CD14-positive monocyte (primary cell): ENCODE results near the gene RPL29. TPM values are rescaled to one million over a fixed set of nuclear protein-coding genes. Genes with fewer than 3 reads are reported as not detected.

Source experiments
- DNase-seq, 3 donors: peaks; one replicate each; pipeline ENCODE4 v3.0.0-alpha.2; 2011 to 2022
- H2AFZ ChIP-seq: 2 replicates; pipeline ENCODE4 v1.6.0; 2012; ENCODE audit warnings: mild to moderate bottlenecking, low read depth, low read length, inconsistent platforms; ENCODE audit not compliant: insufficient read depth, poor library complexity, severe bottlenecking
- H3K27ac ChIP-seq, 2 donors: 1 replicate in 1 of 2; 2 replicates in 1 of 2; pipeline ENCODE4 v1.5.1; 2012 to 2013; ENCODE audit warnings: low read length in 2 of 2, control low read depth in 1 of 2, inconsistent platforms in 1 of 2, low read depth in 1 of 2, mild to moderate bottlenecking in 1 of 2
- H3K27me3 ChIP-seq, 2 donors: one replicate each; pipeline versions ENCODE4 v1.6.0 to v1.6.1; 2011 to 2013; ENCODE audit warnings: low read length in 2 of 2; ENCODE audit not compliant: control insufficient read depth in 2 of 2, insufficient read depth in 2 of 2
- H3K36me3 ChIP-seq, 2 donors: replicated peaks in 1 of 2; 1 replicate in 1 of 2; 2 replicates in 1 of 2; pipeline versions ENCODE4 v1.5.1 to v1.6.1; 2012 to 2013; ENCODE audit warnings: low read length in 2 of 2, control low read depth in 1 of 2, inconsistent platforms in 1 of 2, mild to moderate bottlenecking in 1 of 2; ENCODE audit not compliant: insufficient read depth in 2 of 2, control insufficient read depth in 1 of 2
- H3K4me1 ChIP-seq, 2 donors: 1 replicate in 1 of 2; 2 replicates in 1 of 2; pipeline versions ENCODE4 v1.5.1 to v1.6.1; 2012 to 2013; ENCODE audit warnings: low read length in 2 of 2, control low read depth in 1 of 2, inconsistent platforms in 1 of 2, mild to moderate bottlenecking in 1 of 2, moderate library complexity in 1 of 2; ENCODE audit not compliant: insufficient read depth in 2 of 2, control insufficient read depth in 1 of 2
- H3K4me2 ChIP-seq: replicated peaks from 2 replicates; pipeline ENCODE3; 2012; ENCODE audit warnings: low read length, moderate library complexity, mild to moderate bottlenecking; ENCODE audit not compliant: poor library complexity, severe bottlenecking; ENCODE audit errors: extremely low read depth
- H3K4me3 ChIP-seq, 3 experiments: fragments of 200-600 bp in 1 of 3; sonication (generic) in 1 of 3; replicated peaks in 1 of 3; 1 replicate in 2 of 3; 2 replicates in 1 of 3; pipeline ENCODE4 v1.5.1; 2011 to 2013; ENCODE audit warnings: low read length in 3 of 3, mild to moderate bottlenecking in 3 of 3, control low read depth in 2 of 3, low read depth in 2 of 3, inconsistent platforms in 1 of 3, moderate library complexity in 1 of 3
- H3K79me2 ChIP-seq: 2 replicates; pipeline ENCODE4 v1.6.0; 2012; ENCODE audit warnings: mild to moderate bottlenecking, control low read depth, inconsistent platforms, low read length, moderate library complexity; ENCODE audit not compliant: insufficient read depth
- H3K9ac ChIP-seq: 2 replicates; pipeline ENCODE4 v1.6.0; 2017; ENCODE audit warnings: low read length, mild to moderate bottlenecking; ENCODE audit not compliant: insufficient read depth, poor library complexity, severe bottlenecking
- H3K9me3 ChIP-seq, 2 donors: replicated peaks in 1 of 2; 1 replicate in 1 of 2; 2 replicates in 1 of 2; pipeline versions ENCODE4 v1.5.1 to v1.6.1; 2012 to 2013; ENCODE audit warnings: low read length in 2 of 2, control low read depth in 1 of 2; ENCODE audit not compliant: control insufficient read depth in 1 of 2, insufficient read depth in 1 of 2
- H4K20me1 ChIP-seq: 2 replicates; pipeline ENCODE4 v1.6.0; 2012; ENCODE audit warnings: mild to moderate bottlenecking, low read length, control low read depth, moderate library complexity; ENCODE audit not compliant: insufficient read depth
- H3K27ac Mint-ChIP-seq, 7 donors: one replicate each; pipeline ENCODE4 v1.8.0; 2020; ENCODE audit warnings: mild to moderate bottlenecking in 7 of 7, mixed read lengths in 7 of 7, moderate library complexity in 6 of 7, inconsistent platforms in 2 of 7
- H3K27me3 Mint-ChIP-seq, 3 donors: one replicate each; pipeline ENCODE4 v1.8.0; 2021 to 2022; ENCODE audit warnings: low read depth in 3 of 3, mild to moderate bottlenecking in 3 of 3, mixed read lengths in 3 of 3, moderate library complexity in 3 of 3, inconsistent platforms in 1 of 3
- H3K36me3 Mint-ChIP-seq, 2 donors: one replicate each; pipeline ENCODE4 v1.8.0; 2020; ENCODE audit warnings: mixed read lengths in 2 of 2, inconsistent platforms in 1 of 2, mild to moderate bottlenecking in 1 of 2
- H3K4me1 Mint-ChIP-seq: one replicate; pipeline ENCODE4 v1.8.0; 2020; ENCODE audit warnings: mild to moderate bottlenecking, mixed read lengths
- H3K4me3 Mint-ChIP-seq, 2 donors: one replicate each; pipeline ENCODE4 v1.8.0; 2020; ENCODE audit warnings: mild to moderate bottlenecking in 2 of 2, mixed read lengths in 2 of 2, moderate library complexity in 1 of 2
- H3K9me3 Mint-ChIP-seq, 7 donors: one replicate each; pipeline ENCODE4 v1.8.0; 2020 to 2022; ENCODE audit warnings: mixed read lengths in 7 of 7, mild to moderate bottlenecking in 6 of 7, moderate library complexity in 6 of 7, inconsistent platforms in 2 of 7
- whole genome bisulfite sequencing: methylation state at CpG from one replicate; pipeline ENCODE4 v1.1.5; 2013; ENCODE audit warnings: missing lambda C conversion rate; ENCODE audit not compliant: insufficient coverage; 5-methylcytosine and 5-hydroxymethylcytosine counted together
- intact Hi-C, 2 donors: fragments of 100-400 bp; cut with micrococcal nuclease; formaldehyde crosslinking; loops; one replicate each; pipeline versions ENCODE4 v1.15.0 to v1.15.1; 2023
- polyA plus RNA-seq, 3 donors: library from polyadenylated mRNA; depleted of rRNA in 1 of 3; unstranded in 2 of 3; stranded (reverse) in 1 of 3; fragments of 300-500 nt in 2 of 3; fragments of >200 nt in 1 of 3; fragmentation: Illumina TruSeq in 2 of 3; gene quantifications; 1 replicate in 2 of 3; 2 replicates in 1 of 3; pipeline ENCODE4 v1.2.3, GENCODE V29; 2012 to 2021
- TF ChIP-seq, protein P1 (sequence below): fragments of 200-600 bp; IDR thresholded peaks from one replicate; pipeline ENCODE4 v1.8.0; 2022; ENCODE audit warnings: antibody characterized with exemption, mild to moderate bottlenecking

RPL29 gene
- polyA plus RNA-seq, 3 donors: 753 to 2,360 (median 856) TPM

DNA sequence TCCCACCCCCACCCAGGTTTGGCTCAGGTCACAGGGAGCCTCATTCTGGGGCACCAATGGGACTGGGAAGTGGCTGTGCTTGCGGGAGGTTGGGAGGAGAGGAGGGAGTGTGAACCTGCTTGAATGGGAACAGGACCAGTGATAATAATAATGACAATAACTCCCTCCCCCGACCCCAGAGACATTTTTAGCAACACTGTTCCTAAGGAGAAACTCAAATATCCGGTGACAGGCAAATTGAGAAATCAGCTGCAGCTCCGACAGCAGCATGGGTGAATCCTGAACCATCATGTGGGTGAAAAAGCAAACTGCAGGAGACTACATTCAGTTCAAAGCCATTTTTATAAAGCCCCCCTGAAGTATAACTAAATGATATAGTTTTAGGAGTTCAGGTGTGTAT lies 11.6 kb upstream of the RPL29 start:
- Mint-ChIP-seq H3K4me1 (peaks cover 18% of the 10 kb centered on the region), H3K4me3 (peak overlapping the region in 1 of 2 donors; percentile 26), H3K27me3 (peaks cover 1 to 5% (median 3%) of the 10 kb centered on the region in 3 donors), H3K27ac (no peak overlapping the region), H3K9me3 (no peaks in the 10 kb centered on the region), H3K36me3 (no peaks in the 10 kb centered on the region)
- Histone ChIP-seq H3K4me3 (no peak overlapping the region), H3K9me3 (no peaks in the 10 kb centered on the region), H2AFZ (peak overlapping the region; percentile 46), H3K9ac (no peak overlapping the region), H3K4me2 (no peak overlapping the region), H3K36me3 (no peaks in the 10 kb centered on the region), H3K27ac (no peak overlapping the region), H3K79me2 (no peaks in the 10 kb centered on the region), H4K20me1 (no peaks in the 10 kb centered on the region), H3K4me1 (peaks cover 17 to 19% of the 10 kb centered on the region in 2 donors), H3K27me3 (no peaks in the 10 kb centered on the region)
- no CpG with 5 or more reads among the region's 4 CpGs for WGBS
- DNase-seq: no peak
- intact Hi-C loops: no loop called here
- TF ChIP-seq, protein P1, sequence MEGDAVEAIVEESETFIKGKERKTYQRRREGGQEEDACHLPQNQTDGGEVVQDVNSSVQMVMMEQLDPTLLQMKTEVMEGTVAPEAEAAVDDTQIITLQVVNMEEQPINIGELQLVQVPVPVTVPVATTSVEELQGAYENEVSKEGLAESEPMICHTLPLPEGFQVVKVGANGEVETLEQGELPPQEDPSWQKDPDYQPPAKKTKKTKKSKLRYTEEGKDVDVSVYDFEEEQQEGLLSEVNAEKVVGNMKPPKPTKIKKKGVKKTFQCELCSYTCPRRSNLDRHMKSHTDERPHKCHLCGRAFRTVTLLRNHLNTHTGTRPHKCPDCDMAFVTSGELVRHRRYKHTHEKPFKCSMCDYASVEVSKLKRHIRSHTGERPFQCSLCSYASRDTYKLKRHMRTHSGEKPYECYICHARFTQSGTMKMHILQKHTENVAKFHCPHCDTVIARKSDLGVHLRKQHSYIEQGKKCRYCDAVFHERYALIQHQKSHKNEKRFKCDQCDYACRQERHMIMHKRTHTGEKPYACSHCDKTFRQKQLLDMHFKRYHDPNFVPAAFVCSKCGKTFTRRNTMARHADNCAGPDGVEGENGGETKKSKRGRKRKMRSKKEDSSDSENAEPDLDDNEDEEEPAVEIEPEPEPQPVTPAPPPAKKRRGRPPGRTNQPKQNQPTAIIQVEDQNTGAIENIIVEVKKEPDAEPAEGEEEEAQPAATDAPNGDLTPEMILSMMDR: no peak

DNA sequence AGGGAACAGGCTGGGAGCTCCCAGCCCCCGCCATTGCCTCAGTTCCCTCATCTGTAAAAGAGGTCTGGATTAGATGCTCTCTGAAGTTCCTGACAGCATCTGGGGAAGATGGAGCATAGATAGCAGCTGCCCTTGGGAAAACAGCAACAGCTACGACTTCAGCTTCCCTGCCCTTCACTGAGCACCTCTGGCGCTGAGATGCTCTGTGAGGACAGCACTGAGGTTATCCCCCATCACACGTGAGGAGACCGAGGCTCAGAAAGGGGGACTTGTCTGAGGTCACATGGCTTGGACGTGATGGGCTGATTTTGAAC lies 11.1 kb upstream of the RPL29 start:
- Histone ChIP-seq H3K9ac (no peak overlapping the region), H2AFZ (no peak overlapping the region), H3K79me2 (no peaks in the 10 kb centered on the region), H3K27me3 (no peaks in the 10 kb centered on the region), H3K4me1 (peaks cover 18 to 23% of the 10 kb centered on the region in 2 donors), H3K4me2 (no peak overlapping the region), H3K27ac (no peak overlapping the region), H3K9me3 (no peaks in the 10 kb centered on the region), H3K4me3 (no peak overlapping the region), H4K20me1 (no peaks in the 10 kb centered on the region), H3K36me3 (no peaks in the 10 kb centered on the region)
- DNase-seq: no peak
- Mint-ChIP-seq H3K27me3 (peaks cover 1 to 5% (median 5%) of the 10 kb centered on the region in 3 donors), H3K9me3 (no peaks in the 10 kb centered on the region), H3K36me3 (no peaks in the 10 kb centered on the region), H3K4me1 (peaks cover 18% of the 10 kb centered on the region), H3K4me3 (no peak overlapping the region), H3K27ac (no peak overlapping the region)
- 91% methylated on average over 6 of the region's 6 CpGs for WGBS
- intact Hi-C loops: no loop called here
- TF ChIP-seq, protein P1: no peak
